GM23338 (cell line): ENCODE results near the gene NOX5. TPM values are rescaled to one million over a fixed set of nuclear protein-coding genes. Genes with fewer than 3 reads are reported as not detected.

Experiments
- ATAC-seq: fragments of 200-7000 bp; cut with Tn5 transposase; 3 replicates; pipeline ENCODE4 v1.9.1; 2020
- DNase-seq: peaks from one replicate; pipeline ENCODE4 v3.0.0-alpha.2; 2015; ENCODE audit warnings: low spot score
- H2AFZ ChIP-seq: fragments of 200-600 bp; sonication (generic); 2 replicates; pipeline ENCODE4 v1.8.0; 2016; ENCODE audit warnings: antibody characterized with exemption, mild to moderate bottlenecking, moderate library complexity
- H3F3A ChIP-seq: fragments of 200-600 bp; sonication (generic); replicated peaks from 2 replicates; pipeline ENCODE4 v1.8.0; 2017; ENCODE audit warnings: antibody characterized with exemption, mixed run types, low read depth
- H3K27ac ChIP-seq: fragments of 200-600 bp; sonication (generic); 2 replicates; pipeline ENCODE4 v1.6.1; 2016; ENCODE audit warnings: low read depth
- H3K27me3 ChIP-seq: fragments of 200-600 bp; sonication (generic); 2 replicates; pipeline ENCODE4 v1.8.0; 2016; ENCODE audit warnings: mild to moderate bottlenecking, mixed run types, moderate library complexity; ENCODE audit not compliant: insufficient read depth
- H3K36me3 ChIP-seq: fragments of 200-600 bp; sonication (generic); 2 replicates; pipeline ENCODE4 v1.8.0; 2016; ENCODE audit warnings: mild to moderate bottlenecking; ENCODE audit not compliant: insufficient read depth
- H3K4me1 ChIP-seq: fragments of 200-600 bp; sonication (generic); 2 replicates; pipeline ENCODE4 v1.8.0; 2016; ENCODE audit warnings: mild to moderate bottlenecking, moderate library complexity; ENCODE audit not compliant: insufficient read depth
- H3K4me2 ChIP-seq: fragments of 200-600 bp; sonication (generic); 2 replicates; pipeline ENCODE4 v1.7.1; 2017; ENCODE audit warnings: mixed run types
- H3K4me3 ChIP-seq: fragments of 200-600 bp; sonication (generic); 2 replicates; pipeline ENCODE4 v1.6.1; 2016; ENCODE audit warnings: mixed run types
- H3K79me2 ChIP-seq: fragments of 200-600 bp; sonication (generic); replicated peaks from 2 replicates; pipeline ENCODE4 v1.8.0; 2017; ENCODE audit warnings: mild to moderate bottlenecking; ENCODE audit not compliant: insufficient read depth
- H3K9me2 ChIP-seq: fragments of 200-600 bp; sonication (generic); 2 replicates; pipeline ENCODE4 v1.8.0; 2017; ENCODE audit not compliant: insufficient read depth
- H4K20me1 ChIP-seq: fragments of 200-600 bp; sonication (generic); replicated peaks from 2 replicates; pipeline ENCODE4 v1.8.0; 2017; ENCODE audit warnings: mild to moderate bottlenecking; ENCODE audit not compliant: insufficient read depth
- H3K27ac Mint-ChIP-seq: 2 replicates; pipeline ENCODE4 v1.8.0; 2020; ENCODE audit warnings: inconsistent platforms, mild to moderate bottlenecking, moderate library complexity, mixed read lengths
- H3K27me3 Mint-ChIP-seq: 3 replicates; pipeline ENCODE4 v1.8.0; 2022; ENCODE audit warnings: low read depth, mild to moderate bottlenecking, moderate library complexity, mixed read lengths, inconsistent platforms; ENCODE audit not compliant: insufficient read depth, poor library complexity
- H3K36me3 Mint-ChIP-seq: 3 replicates; pipeline ENCODE4 v1.8.0; 2021; ENCODE audit warnings: low read depth, mild to moderate bottlenecking, inconsistent platforms, moderate library complexity, mixed read lengths
- H3K4me1 Mint-ChIP-seq: 3 replicates; pipeline ENCODE4 v1.8.0; 2020; ENCODE audit warnings: mild to moderate bottlenecking, inconsistent platforms, mixed read lengths
- H3K4me3 Mint-ChIP-seq: 3 replicates; pipeline ENCODE4 v1.8.0; 2021; ENCODE audit warnings: moderate library complexity, mild to moderate bottlenecking, inconsistent platforms, mixed read lengths
- H3K9me3 Mint-ChIP-seq: 3 replicates; pipeline ENCODE4 v1.8.0; 2020; ENCODE audit warnings: moderate library complexity, mild to moderate bottlenecking, inconsistent platforms, mixed read lengths
- CREB1 ChIP-seq: fragments of 250-450 bp; sonication (Bioruptor Pico); IDR thresholded peaks from 2 replicates; pipeline ENCODE4 v1.5.0; 2020; ENCODE audit warnings: low read depth, mild to moderate bottlenecking, moderate library complexity
- EZH2 ChIP-seq: fragments of 200-600 bp; sonication (generic); IDR thresholded peaks from one replicate; pipeline ENCODE4 v1.8.0; 2017; ENCODE audit warnings: antibody characterized with exemption, mild to moderate bottlenecking, low read depth; ENCODE audit not compliant: unreplicated experiment
- EZH2phosphoT487 ChIP-seq: fragments of 200-600 bp; sonication (generic); IDR thresholded peaks from one replicate; pipeline ENCODE4 v1.8.1; 2018; ENCODE audit warnings: antibody characterized with exemption; ENCODE audit not compliant: unreplicated experiment
- JUNB ChIP-seq: IDR thresholded peaks from one replicate; pipeline ENCODE4 v1.6.1; 2016; ENCODE audit warnings: antibody characterized with exemption; ENCODE audit not compliant: unreplicated experiment
- NANOG ChIP-seq: IDR thresholded peaks from 2 replicates; pipeline ENCODE4 v1.6.1; 2016; ENCODE audit warnings: antibody characterized with exemption, borderline replicate concordance
- POLR2AphosphoS5 ChIP-seq: IDR thresholded peaks from 2 replicates; pipeline ENCODE4 v1.6.1; 2016; ENCODE audit warnings: antibody characterized with exemption, low read depth
- REST ChIP-seq: IDR thresholded peaks from one replicate; pipeline ENCODE4 v1.6.1; 2018; ENCODE audit warnings: antibody characterized with exemption; ENCODE audit not compliant: unreplicated experiment
- STAT1 ChIP-seq: IDR thresholded peaks from one replicate; pipeline ENCODE4 v1.6.1; 2016; ENCODE audit warnings: antibody characterized with exemption; ENCODE audit not compliant: unreplicated experiment
- ZNF114 ChIP-seq: fragments of 250-450 bp; sonication (Bioruptor Pico); IDR thresholded peaks from 2 replicates; pipeline ENCODE4 v1.5.0; 2020; ENCODE audit warnings: mild to moderate bottlenecking, moderate library complexity
- ZNF331 ChIP-seq: fragments of 250-450 bp; sonication (Bioruptor Pico); IDR thresholded peaks from 2 replicates; pipeline ENCODE4 v1.5.0; 2020; ENCODE audit warnings: low read depth, mild to moderate bottlenecking, moderate library complexity
- polyA plus RNA-seq: library from polyadenylated mRNA; unstranded; fragments of >200 nt; fragmentation: Nextera tagmentation; extraction: Ambion mirVana; gene quantifications from 2 replicates; pipeline ENCODE4 v1.2.1, GENCODE V29; 2016
- total RNA-seq: library from RNA; depleted of rRNA; stranded (reverse); fragments of >200 nt; shearing (Covaris generic); gene quantifications from 2 replicates; pipeline ENCODE4 v1.2.3, GENCODE V29; 2014
- TF ChIP-seq, protein P1 (sequence below): fragments of 250-450 bp; sonication (Bioruptor Pico); IDR thresholded peaks from 2 replicates; pipeline ENCODE4 v1.5.0; 2020; ENCODE audit warnings: mild to moderate bottlenecking, moderate library complexity
- TF ChIP-seq, protein P2 (sequence below), 2 experiments: fragments of 200-600 bp in 1 of 2; sonication (generic) in 1 of 2; conservative IDR thresholded peaks; 2 replicates each; pipeline versions ENCODE4 v1.5.1 to v1.6.1; 2016 to 2017; ENCODE audit warnings: antibody characterized with exemption in 2 of 2, low read depth in 2 of 2, mild to moderate bottlenecking in 2 of 2, moderate library complexity in 1 of 2
- TF ChIP-seq, protein P3 (sequence below): IDR thresholded peaks from 2 replicates; pipeline ENCODE4 v1.6.1; 2016; ENCODE audit warnings: antibody characterized with exemption

The NOX5 gene
- total and polyA plus RNA-seq, 2 experiments from 2014 or later = 0.03 TPM; not detected in 1

- Mint-ChIP-seq H3K4me1 (peaks cover 81% of the 10 kb centered on the region), H3K9me3 (no peaks in the 10 kb centered on the region), H3K27me3 (peaks cover 14% of the 10 kb centered on the region), H3K27ac (peak overlapping the region; percentile 6; the same call in 1 of the 2 replicates), H3K4me3 (no peak overlapping the region), H3K36me3 (no peaks in the 10 kb centered on the region; the same call in 2 of the 3 replicates)
- TF ChIP-seq EZH2 = no peak
- TF ChIP-seq ZNF114 (CRISPR knock-in tag) = no peak
- no peak for TF ChIP-seq STAT1
- no peak for TF ChIP-seq NANOG
- TF ChIP-seq REST = no peak
- TF ChIP-seq, protein P1, sequence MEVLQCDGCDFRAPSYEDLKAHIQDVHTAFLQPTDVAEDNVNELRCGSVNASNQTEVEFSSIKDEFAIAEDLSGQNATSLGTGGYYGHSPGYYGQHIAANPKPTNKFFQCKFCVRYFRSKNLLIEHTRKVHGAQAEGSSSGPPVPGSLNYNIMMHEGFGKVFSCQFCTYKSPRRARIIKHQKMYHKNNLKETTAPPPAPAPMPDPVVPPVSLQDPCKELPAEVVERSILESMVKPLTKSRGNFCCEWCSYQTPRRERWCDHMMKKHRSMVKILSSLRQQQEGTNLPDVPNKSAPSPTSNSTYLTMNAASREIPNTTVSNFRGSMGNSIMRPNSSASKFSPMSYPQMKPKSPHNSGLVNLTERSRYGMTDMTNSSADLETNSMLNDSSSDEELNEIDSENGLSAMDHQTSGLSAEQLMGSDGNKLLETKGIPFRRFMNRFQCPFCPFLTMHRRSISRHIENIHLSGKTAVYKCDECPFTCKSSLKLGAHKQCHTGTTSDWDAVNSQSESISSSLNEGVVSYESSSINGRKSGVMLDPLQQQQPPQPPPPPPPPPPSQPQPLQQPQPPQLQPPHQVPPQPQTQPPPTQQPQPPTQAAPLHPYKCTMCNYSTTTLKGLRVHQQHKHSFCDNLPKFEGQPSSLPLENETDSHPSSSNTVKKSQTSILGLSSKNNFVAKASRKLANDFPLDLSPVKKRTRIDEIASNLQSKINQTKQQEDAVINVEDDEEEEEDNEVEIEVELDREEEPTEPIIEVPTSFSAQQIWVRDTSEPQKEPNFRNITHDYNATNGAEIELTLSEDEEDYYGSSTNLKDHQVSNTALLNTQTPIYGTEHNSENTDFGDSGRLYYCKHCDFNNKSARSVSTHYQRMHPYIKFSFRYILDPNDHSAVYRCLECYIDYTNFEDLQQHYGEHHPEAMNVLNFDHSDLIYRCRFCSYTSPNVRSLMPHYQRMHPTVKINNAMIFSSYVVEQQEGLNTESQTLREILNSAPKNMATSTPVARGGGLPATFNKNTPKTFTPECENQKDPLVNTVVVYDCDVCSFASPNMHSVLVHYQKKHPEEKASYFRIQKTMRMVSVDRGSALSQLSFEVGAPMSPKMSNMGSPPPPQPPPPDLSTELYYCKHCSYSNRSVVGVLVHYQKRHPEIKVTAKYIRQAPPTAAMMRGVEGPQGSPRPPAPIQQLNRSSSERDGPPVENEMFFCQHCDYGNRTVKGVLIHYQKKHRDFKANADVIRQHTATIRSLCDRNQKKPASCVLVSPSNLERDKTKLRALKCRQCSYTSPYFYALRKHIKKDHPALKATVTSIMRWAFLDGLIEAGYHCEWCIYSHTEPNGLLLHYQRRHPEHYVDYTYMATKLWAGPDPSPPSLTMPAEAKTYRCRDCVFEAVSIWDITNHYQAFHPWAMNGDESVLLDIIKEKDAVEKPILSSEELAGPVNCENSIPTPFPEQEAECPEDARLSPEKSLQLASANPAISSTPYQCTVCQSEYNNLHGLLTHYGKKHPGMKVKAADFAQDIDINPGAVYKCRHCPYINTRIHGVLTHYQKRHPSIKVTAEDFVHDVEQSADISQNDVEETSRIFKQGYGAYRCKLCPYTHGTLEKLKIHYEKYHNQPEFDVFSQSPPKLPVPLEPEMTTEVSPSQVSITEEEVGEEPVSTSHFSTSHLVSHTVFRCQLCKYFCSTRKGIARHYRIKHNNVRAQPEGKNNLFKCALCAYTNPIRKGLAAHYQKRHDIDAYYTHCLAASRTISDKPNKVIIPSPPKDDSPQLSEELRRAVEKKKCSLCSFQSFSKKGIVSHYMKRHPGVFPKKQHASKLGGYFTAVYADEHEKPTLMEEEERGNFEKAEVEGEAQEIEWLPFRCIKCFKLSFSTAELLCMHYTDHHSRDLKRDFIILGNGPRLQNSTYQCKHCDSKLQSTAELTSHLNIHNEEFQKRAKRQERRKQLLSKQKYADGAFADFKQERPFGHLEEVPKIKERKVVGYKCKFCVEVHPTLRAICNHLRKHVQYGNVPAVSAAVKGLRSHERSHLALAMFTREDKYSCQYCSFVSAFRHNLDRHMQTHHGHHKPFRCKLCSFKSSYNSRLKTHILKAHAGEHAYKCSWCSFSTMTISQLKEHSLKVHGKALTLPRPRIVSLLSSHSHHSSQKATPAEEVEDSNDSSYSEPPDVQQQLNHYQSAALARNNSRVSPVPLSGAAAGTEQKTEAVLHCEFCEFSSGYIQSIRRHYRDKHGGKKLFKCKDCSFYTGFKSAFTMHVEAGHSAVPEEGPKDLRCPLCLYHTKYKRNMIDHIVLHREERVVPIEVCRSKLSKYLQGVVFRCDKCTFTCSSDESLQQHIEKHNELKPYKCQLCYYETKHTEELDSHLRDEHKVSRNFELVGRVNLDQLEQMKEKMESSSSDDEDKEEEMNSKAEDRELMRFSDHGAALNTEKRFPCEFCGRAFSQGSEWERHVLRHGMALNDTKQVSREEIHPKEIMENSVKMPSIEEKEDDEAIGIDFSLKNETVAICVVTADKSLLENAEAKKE (CRISPR knock-in tag) = no peak; the same call in 1 of the 2 replicates
- TF ChIP-seq, protein P2, sequence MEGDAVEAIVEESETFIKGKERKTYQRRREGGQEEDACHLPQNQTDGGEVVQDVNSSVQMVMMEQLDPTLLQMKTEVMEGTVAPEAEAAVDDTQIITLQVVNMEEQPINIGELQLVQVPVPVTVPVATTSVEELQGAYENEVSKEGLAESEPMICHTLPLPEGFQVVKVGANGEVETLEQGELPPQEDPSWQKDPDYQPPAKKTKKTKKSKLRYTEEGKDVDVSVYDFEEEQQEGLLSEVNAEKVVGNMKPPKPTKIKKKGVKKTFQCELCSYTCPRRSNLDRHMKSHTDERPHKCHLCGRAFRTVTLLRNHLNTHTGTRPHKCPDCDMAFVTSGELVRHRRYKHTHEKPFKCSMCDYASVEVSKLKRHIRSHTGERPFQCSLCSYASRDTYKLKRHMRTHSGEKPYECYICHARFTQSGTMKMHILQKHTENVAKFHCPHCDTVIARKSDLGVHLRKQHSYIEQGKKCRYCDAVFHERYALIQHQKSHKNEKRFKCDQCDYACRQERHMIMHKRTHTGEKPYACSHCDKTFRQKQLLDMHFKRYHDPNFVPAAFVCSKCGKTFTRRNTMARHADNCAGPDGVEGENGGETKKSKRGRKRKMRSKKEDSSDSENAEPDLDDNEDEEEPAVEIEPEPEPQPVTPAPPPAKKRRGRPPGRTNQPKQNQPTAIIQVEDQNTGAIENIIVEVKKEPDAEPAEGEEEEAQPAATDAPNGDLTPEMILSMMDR (conservative IDR thresholded peaks at IDR 0.05; ENCODE audit: low read depth in 2 of 2) = no peak
- no peak for TF ChIP-seq ZNF331 (CRISPR knock-in tag)
- TF ChIP-seq JUNB = no peak
- no peak for TF ChIP-seq POLR2AphosphoS5
- TF ChIP-seq, protein P3, sequence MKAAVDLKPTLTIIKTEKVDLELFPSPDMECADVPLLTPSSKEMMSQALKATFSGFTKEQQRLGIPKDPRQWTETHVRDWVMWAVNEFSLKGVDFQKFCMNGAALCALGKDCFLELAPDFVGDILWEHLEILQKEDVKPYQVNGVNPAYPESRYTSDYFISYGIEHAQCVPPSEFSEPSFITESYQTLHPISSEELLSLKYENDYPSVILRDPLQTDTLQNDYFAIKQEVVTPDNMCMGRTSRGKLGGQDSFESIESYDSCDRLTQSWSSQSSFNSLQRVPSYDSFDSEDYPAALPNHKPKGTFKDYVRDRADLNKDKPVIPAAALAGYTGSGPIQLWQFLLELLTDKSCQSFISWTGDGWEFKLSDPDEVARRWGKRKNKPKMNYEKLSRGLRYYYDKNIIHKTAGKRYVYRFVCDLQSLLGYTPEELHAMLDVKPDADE = no peak
- no peak for TF ChIP-seq CREB1 (CRISPR knock-in tag)
- no peak for TF ChIP-seq EZH2phosphoT487
- Histone ChIP-seq H3F3A (peaks cover 23% of the 10 kb centered on the region), H3K4me1 (peaks cover 74% of the 10 kb centered on the region), H3K79me2 (no peaks in the 10 kb centered on the region), H4K20me1 (no peaks in the 10 kb centered on the region), H2AFZ (no peak overlapping the region), H3K4me2 (no peak overlapping the region; the same call in 1 of the 2 replicates), H3K27ac (no peak overlapping the region), H3K4me3 (no peak overlapping the region), H3K9me2 (no peaks in the 10 kb centered on the region), H3K36me3 (no peaks in the 10 kb centered on the region), H3K27me3 (peaks cover 10% of the 10 kb centered on the region)
- DNase-seq = no peak
- no peak for ATAC-seq
Measured at GRCh38 chr15:69084404-69085030, 70.0 kb downstream of the NOX5 start.
